GM18499 (cell line): ENCODE results near the gene GRIK4.

Experiments
- ATAC-seq: cut with Tn5 transposase; IDR thresholded peaks from one replicate; pipeline ENCODE4 v1.9.1; 2021; ENCODE audit warnings: moderate number of reproducible peaks; ENCODE audit not compliant: insufficient read depth, unreplicated experiment

The GRIK4 gene

DNA sequence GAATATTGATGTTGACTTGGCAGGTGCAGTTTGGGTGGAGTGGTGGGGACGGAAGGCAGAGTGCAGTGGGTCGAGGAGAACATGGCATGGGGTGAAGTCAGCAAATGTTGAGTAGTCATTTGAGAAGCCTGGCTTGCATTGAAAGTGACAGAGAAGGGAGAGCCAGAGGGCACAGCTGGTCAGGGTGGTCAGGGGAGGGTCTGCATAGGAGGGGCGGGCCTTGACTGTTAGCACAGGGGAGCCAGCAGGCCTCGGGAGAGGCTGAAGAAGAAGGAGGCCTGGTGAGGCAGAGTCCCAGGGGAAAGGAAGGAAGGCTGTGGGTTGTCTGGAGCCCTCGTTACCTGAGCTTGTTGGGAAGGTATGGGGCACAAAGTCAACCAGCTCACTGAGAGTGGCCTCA is 281.6 kb downstream of the GRIK4 start:
- no peak for ATAC-seq

DNA sequence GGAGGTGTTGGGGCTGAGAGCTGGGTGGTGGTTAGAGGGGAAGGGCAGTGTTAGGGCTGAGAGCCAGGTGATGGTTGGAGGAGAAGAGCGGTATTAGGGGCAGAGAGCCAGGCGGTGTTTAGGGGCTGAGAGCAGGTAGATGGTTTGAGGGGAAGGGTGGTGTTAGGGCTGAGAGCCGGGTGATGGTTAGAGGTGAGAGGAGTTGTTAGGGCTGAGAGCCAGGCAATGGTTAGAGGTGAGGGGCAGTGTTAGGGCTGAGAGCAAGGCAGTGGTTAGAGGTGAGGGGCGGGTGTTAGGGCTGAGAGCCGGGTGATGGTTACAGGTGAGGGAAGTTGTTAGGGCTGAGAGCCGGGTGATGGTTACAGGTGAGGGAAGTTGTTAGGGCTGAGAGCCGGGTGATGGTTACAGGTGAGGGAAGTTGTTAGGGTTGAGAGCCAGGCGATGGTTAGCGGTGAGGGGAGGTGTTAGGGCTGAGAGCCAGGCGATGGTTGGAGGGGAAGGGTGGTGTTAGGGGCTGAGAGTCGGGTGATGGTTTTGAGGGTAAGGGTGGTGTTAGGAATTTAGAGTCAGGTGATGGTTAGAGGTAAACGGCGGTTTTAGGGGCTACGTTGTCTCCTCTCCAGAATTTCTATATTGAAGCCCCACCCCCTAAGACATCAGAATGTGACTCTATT is 282.4 kb downstream of the GRIK4 start:
- ATAC-seq = no peak

DNA sequence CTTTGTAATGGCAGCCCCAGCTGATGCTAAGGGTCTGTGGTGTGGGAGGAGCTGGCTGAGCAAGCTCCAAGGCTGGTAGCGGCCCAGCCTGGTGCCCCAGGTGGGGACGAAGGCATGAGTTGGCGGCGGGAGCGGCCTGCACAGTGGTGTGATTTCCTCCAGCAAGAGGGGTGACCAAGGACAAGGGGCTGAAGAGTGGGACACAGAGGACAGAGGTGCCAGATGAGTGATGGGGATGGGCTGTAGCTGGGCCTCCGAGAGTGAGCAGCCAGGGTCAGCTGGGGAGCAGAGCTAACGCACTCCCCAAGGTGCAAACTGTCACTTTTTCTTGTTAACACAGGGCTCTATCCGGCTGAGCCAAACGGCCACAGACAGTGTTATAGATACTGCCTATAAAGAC is 283.2 kb downstream of the GRIK4 start:
- no peak for ATAC-seq

- no peak for ATAC-seq
Measured at GRCh38 chr11:120795185-120795584, 283.6 kb downstream of the GRIK4 start.

- no peak for ATAC-seq
Measured at GRCh38 chr11:120797143-120797542, 285.6 kb downstream of the GRIK4 start.

DNA sequence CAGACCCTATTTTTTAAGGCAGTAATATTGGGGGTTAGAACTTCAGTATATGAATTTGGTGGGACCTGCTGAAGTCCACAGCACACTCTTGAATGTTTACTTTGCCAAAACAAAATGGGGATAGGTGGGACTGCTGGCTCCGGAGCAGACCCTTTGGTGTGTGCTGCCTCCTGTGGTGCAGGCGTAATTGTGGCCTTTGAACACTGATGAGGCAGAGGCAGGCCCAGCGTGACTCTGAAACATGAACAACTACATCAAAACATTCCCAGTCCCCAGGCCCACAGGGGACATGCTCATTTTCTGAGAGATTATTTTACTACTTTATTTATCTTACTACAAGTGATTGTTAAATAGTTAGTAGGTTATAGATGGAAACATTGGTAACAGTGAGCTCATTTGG is 287.3 kb downstream of the GRIK4 start:
- ATAC-seq = no peak

DNA sequence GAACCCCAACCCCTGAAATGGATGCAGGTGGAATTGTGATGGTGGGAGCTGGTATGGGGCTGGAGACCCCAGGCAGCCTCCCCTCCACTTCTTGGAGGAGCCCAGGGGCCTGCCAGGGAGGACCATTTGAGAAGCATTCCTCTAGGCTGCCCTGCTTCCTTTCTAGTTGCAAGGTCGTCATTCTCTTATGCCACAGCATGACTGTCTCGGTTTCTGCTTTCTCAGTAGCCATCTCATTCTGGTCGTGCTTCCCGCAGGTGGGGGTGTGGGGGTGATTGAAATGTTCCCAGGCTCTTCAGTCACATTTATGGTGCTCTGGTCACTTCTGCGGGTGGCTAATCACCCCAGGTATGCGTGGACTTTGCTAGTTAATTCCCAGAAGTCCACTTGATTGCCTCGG is 288.7 kb downstream of the GRIK4 start:
- no peak for ATAC-seq

- ATAC-seq = no peak
Measured at GRCh38 chr11:120801801-120802689, 290.5 kb downstream of the GRIK4 start.

DNA sequence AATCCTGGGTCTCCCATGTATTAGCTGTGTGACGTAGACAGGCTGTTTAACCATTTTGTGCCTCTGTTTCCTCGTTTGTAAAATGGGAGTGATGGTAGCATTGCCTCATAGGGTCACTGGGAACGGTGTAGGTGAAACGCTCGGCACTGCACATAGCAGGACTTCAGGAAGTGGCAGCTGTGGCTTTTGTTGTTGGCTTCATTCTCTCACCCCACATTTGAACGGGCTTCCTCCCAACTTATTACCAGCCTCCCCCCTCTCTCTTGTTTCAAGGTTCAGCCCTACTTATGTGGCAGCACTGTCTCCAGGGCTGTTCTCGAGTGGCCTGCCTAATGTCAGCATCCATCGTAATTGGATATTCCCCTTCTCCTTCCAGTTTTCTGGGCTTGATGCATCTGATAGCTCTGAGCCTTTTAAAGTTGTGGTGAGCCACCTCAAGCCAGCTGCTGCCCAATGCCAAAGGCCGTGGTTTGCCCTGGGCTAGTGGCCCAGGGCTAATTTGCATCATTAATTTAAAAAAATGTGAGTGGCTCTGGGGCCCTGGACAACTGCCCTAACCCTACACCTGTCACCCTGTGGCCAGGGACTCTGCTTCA is 294.5 kb downstream of the GRIK4 start:
- ATAC-seq = no peak

DNA sequence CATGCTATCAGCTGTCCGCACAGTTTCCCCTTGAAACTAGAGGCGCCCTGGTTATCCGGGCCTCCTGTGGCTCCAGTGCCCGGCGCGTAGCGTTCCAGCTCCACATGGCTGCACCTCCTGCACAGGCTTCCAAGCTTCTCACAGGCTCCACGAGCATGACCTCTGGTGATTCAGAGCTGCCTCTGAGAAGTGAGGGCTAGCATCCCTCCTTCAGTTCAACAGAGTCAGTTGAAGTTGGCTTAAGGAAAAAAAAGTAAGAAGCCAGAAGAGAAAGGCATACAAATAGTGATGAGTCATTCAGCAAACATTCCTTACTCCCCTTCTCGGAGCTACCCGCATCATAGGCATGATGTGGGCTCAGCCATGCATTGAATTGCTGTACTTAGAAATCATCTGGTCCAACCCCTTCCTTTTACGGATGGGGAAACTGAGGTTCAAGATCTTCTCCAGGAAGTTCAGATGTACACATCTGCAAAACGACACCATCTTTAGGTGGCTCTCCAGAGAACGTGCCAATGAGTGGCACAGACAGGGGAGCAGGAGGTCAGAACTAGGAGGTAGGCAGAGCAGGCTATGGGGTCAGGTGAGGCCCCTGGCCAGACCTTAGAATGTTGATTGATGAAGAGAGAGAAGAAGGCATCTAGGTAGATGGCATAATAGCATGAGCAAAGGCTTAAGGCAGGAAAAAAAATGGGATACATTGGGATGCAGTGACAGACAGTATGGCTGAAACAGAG is 296.0 kb downstream of the GRIK4 start:
- ATAC-seq = no peak

- ATAC-seq = no peak
Measured at GRCh38 chr11:120808616-120809050, 297.1 kb downstream of the GRIK4 start.

GRCh38 chr11:120810251-120810650 is 298.7 kb downstream of the GRIK4 start:
- no peak for ATAC-seq

DNA sequence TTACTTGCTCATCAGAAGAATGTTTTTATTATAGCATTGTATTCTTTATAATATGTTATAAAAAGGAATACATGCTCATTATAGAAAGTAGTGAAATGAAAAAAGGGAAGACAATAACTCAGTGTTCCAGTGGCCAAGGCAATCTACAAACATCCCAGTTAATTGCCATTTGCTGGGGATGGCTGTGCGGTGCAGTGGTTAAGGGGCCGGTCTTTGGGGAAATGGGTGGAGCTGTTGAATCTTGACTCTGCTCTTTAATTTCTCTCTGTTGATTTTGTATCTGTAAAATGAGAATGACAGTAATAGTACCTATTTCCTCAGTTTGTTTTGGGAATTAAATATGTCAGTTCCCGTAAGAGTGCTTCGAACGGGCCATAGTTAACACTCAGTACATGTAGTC is 299.7 kb downstream of the GRIK4 start:
- ATAC-seq = no peak

DNA sequence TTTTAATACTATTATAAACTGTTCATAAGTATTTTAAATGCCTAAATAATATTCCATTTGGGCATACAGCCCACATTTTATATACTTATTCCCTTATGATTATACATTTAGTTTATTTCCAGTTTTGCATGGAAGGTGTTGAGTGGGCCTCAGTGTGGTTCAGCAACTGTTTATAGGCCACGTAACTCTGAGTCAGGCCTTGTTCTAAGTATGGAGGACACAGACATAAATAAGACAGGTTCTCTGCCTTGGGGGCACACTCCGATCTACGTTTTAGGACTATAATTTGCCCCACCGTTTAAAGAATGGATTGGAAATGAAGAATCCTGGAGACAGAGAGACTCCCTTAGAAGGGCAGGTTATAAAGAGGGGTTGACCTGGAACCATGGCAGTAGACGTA is 300.2 kb downstream of the GRIK4 start:
- no peak for ATAC-seq

- ATAC-seq = no peak
Measured at GRCh38 chr11:120814531-120815318, 303.2 kb downstream of the GRIK4 start.

DNA sequence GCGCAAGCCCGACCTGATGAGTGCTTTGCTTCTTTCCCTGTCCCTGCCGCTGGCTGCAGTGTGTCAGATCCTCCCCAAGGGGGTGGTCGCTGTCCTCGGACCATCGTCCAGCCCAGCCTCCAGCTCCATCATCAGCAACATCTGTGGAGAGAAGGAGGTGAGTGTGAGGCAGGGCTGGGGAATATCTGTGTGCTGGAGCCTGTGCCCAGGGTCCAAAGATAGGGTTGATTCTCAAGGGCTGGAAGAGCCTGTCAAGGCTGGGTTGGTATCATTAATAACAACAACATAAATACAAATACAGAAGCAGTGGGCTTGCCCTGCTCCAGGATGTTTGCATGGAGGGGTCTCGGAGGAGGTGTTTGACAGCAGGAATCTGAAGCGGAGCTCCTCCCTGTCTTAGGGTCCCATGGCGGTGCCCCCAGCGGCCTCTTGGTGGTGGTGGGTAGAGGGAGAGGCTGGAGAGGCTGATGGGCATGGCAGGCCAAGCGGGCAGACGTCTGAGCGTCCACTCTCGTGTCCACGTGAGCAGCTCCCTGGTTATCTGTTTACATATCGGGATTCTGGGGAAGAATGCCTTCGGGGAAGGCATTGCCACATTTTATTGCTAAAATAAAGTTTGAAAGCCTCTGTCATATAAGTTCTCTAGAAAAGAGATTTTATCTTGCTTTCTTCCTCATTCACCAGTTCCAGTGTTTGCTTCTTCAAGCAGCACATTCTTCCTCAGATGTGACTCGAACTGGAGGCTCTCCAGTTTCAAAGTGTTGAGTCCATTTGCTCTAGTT is 304.0 kb downstream of the GRIK4 start:
- ATAC-seq = no peak

DNA sequence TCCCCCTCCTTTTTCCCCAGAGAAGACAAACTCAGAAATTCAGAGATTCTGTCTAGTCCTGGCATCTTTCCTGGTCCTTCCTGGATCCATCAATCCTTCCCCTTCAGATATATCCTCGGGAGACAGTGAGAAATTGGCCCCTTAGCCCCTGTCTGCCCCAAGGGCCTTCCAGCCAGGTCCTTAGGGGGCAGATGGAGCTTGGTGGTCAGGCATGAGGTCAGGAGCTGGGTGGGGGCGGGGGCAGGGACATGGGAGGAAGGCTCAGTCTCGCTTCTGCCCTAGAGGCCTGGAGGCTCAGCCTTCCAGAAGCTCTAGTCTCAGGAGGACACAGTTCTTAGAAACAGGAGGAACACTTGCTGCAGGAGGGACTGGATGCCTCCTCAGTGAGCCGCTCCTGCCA is 304.6 kb downstream of the GRIK4 start:
- ATAC-seq = no peak

DNA sequence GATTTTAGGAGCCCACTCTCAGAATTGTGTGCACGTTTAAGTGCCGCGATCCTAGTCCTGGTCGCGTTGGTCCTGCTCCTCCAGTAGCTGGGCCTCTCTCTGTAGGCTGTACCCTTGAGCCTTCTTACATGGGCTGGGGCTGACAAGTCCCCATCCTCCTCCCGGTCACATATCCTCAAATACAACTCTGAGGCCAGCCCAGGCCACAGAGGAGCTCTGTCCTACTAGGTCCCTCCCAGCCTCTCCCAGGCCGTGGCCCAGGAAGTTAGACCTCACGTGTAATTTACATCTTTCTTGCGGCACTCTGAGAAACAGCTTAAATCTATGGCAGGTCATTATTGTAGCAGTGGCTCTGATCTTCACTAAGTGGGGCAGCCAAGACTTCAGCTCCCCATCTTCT is 305.2 kb downstream of the GRIK4 start:
- no peak for ATAC-seq

DNA sequence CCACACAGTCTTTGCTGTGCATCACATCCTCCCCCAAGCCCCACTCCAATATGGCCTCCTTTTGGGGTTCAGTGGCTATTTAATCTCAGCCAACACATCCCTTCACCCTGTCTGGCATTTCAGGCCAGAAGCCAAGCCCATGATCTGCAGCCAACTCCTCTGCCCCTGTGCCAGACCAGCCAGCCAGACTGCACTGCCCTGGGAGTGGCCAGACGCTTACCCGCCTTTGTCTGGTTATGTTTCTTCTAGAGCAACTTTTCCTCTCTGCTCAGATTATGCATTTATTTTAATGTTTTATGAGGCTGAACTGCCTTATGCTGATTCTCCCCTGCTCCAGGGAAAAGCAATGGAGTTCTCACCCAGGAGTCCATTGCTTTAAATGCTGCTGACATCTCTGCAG is 305.6 kb downstream of the GRIK4 start:
- no peak for ATAC-seq
